NCI-H524 treated with DMSO at 0.1 percent for 48 hours (cell line): ENCODE data around the gene PPP1R2B.
"Not testable (repeated sequence)": the region's sequence is repeated elsewhere in the genome, so short reads cannot be mapped to it uniquely, and the experiment has no call there.

Source experiments
- DNase-seq: peaks from one replicate; lab custom pipeline; 2025; lab: John Stamatoyannopoulos, UW

PPP1R2B gene

GRCh38 chr5:156850206-156850751 lies at the start of gene PPP1R2B:
TSS of gene PPP1R2B (plus strand) at chr5:156850295. CDS start at chr5:156850563, 268 bp downstream.
- no peak for DNase-seq

DNA sequence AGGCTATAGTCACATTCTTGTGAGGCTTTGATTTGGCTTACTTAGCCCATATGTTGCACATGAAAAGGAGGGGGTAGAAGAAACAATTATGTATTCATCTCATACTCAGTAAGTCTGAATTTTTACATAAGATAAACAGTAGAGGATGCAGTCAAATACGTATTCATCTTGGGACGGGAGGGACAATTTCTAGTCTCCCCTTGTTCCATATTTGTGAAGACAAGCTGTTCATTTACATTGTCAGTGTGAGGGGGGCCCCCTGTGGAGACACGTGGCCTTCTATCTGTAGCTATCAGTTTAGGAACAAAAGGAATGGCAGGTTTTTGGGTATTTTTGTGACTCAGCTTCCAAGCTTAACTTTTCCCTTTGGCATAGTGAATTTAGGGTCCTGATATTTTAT lies 49.2 kb upstream of the PPP1R2B start:
- DNase-seq: no peak

DNA sequence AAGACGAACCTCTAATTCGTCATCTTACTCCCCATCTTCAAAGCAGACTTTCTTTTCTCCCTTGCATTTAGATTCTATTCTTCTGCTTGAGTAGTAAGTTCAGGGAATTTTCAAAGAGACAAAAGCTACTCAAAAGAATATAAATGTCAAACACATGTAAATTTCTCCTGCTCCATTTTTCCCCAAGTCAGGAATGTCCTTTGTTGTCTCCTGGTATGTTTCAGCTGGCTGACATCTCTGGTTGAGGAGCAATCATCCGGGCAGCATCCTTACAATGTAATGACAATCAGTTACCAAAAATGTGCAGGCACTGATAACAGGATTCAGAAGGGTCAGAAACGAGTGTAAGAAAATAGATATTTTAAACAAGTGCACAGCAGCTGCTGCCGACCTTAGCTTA lies 47.6 kb upstream of the PPP1R2B start:
- no peak for DNase-seq

DNA sequence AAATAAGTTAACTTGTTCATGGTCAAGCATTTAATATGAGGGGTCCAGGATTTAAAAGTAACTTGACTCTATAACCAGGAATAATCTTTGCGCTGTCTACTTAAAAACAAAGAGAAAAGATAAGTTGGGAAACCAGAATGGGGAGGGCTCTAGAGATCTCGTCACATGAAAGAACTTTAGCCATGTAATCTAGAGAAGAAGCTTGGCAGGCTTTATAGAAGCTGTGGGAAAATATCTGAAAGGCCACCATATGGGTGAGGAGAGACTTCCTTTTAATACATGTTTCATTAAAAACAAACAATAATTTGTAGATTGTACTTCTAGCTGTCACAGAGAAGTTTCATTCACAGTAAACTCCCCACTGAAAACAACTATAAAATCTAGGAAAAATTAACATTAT lies 46.7 kb upstream of the PPP1R2B start:
- no peak for DNase-seq

- DNase-seq: no peak
Measured at GRCh38 chr5:156812959-156813358, 37.1 kb upstream of the PPP1R2B start.

- DNase-seq: no peak
Measured at GRCh38 chr5:156815988-156816599, 34.0 kb upstream of the PPP1R2B start.

GRCh38 chr5:156819537-156819936 lies 30.6 kb upstream of the PPP1R2B start:
- DNase-seq: no peak

DNA sequence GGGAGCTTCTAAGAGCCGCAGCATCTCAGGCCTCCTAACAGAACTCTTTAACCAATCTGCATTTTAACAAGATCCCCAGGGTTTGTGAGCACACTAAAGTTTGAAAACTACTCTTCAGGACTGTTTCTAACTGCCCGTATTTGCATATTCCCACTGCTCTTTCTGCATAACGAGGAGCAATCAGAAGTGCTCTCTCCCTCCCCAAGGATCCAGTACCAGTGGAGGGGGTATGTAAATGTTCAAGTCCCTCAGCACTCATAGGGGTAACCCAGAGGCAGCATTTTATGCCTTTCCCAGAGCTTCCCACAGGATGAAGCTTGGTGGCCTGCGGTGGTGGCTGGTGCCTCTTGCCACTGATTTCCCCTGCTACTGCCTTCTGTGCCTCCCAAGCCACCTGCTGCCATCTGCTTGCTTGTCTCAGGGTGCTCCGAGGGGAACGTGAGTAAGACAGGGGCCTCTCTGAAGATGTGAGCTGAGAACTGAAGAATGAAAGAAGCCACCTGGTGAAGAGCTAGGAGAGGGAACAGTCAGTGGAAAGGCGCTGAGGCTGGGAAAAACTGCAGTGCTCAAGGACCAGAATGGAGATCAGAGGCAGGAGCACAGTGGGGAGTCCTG lies 30.0 kb upstream of the PPP1R2B start:
- DNase-seq: peak; percentile 46

- DNase-seq: no peak
Measured at GRCh38 chr5:156824241-156824640, 25.9 kb upstream of the PPP1R2B start.

GRCh38 chr5:156824800-156825199 lies 25.3 kb upstream of the PPP1R2B start:
- no peak for DNase-seq

DNA sequence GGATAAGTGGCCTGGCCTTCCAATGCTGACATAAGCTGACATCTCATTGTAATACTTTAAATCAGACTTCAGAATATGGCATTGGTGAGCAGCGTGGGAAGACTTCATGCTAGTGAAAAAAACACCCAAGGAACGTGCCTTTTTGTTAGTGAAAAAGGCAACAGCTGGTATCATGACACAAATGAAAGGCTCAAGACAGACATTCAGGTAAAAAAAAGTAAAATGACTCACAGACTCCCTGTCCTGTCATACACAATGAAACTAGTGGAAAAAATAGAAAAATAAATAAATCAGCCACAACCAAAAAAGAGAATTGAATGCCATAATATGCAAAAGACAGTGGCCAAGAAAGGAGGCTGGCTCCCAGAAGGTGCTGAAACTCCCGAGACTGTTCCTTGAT lies 24.4 kb upstream of the PPP1R2B start:
- no peak for DNase-seq

- DNase-seq: no peak
Measured at GRCh38 chr5:156826150-156826549, 23.9 kb upstream of the PPP1R2B start.

GRCh38 chr5:156834916-156835315 lies 15.2 kb upstream of the PPP1R2B start:
- DNase-seq: no peak

DNA sequence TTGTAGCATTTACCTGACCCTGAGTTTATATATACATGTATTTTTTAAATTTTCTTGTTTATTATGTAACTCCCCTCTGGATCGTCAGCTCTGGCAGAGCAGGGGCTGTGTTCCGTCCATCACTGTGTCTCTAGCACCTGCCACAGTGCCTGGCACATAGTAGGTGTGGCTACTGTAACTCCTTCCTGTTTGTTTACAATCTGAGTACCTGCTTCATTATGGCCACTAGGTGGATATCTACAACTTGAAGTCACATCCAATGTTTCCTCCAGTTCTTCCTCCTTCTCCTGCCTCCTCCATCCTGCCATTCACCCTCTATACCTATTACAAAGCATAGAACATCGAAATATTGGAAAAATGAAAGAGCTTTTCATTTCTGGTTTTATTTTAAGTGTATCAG lies 14.2 kb upstream of the PPP1R2B start:
- DNase-seq: no peak

GRCh38 chr5:156836846-156837245 lies 13.2 kb upstream of the PPP1R2B start:
- DNase-seq: no peak

GRCh38 chr5:156838961-156839360 lies 11.1 kb upstream of the PPP1R2B start:
- no peak for DNase-seq

DNA sequence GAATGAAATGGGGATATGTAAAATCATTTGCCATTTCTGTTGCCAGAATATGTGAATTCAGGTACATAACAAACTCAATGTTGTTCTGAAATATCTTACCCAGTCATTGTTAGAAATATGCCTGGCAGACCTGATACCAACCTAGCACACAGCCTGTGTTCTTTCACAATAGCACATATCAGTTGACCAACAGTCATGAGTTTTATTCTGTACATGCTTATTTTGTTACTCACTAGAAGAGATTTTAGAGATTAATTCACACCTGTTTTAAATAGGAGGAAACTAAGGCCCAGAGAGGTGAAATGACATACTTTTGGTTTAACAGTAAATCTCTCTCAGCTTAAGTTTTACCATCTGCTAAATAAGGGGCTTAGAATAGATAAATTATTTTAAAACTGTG lies 8.4 kb upstream of the PPP1R2B start:
- DNase-seq: no peak

DNA sequence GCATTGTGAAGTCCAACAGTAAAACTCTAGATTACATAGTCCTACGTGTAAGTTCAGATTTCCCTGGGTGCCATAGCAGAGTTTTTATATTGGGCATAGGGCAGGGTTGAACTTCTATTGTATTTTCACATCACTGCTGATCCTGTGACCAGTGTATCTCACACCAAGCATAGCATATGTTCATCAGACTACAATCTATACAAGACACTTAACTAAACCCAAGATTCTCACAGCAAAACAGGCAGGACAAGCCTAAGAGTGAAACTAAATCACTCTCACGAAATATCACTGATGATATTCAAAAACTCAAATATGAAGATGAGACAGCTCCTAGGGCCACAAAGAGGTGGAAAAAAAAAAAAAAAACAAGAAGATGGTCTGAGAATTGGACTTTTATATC lies 3.2 kb upstream of the PPP1R2B start:
- DNase-seq: no peak

DNA sequence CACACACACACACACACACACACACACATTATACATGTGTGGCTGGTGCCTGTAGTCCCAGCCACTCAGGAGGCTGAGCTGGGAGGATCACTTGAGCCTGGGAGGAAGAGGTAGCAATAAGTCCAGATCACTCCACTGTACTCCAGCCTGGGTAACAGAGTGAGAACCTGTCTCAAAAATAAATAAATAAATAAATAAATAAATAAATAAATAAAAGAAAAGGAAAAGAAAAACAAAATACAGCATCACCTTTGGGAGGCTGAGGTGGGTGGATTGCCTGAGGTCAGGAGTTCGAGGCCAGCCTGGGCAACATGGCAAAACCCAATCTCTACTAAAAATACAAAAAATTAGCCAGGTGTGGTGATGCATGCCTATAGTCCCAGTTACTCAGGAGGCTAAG lies 1.6 kb upstream of the PPP1R2B start:
- not testable (repeated sequence) for DNase-seq

DNA sequence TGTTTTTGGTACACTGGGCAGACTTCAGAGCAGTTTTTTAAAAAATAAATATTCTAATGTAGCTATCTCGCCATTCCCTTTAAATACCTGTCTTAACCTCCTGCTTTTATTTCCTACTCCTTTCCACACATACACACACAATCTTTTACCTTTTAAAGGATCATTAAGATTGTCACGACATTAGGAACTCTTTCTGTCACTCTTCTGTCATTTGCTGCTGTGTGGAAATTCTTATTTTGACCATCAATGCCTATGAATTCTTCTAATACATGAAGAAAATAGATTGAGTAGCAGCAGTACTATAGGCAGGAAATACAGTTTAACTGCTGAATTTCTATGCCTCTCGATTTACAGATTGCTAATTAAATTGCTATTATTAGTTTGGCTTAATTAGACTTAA lies 1.8 kb downstream of the PPP1R2B start:
- no peak for DNase-seq

GRCh38 chr5:156853055-156853454 lies 3.0 kb downstream of the PPP1R2B start:
- not testable (repeated sequence) for DNase-seq

GRCh38 chr5:156865427-156865826 lies 15.3 kb downstream of the PPP1R2B start:
- no peak for DNase-seq

DNA sequence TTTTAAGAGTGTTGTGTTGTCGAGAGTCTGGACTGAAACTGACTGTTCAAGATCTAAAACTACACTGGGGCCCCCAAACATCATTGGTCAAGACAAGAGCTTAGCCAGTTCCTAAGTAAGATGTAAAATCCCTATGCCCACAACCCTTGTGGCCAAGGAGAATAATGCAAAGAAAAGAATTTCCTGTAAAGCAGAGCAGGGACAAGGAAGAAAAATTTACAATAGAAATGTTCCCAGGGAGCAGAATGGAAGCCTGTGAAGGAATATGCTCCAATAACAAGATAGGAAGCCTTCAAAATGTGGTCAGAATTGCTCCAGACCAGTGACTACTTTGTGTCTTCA lies 20.4 kb downstream of the PPP1R2B start:
- no peak for DNase-seq

- no peak for DNase-seq
Measured at GRCh38 chr5:156871212-156871611, 21.1 kb downstream of the PPP1R2B start.
